HepG2 (cell line): Measurements from ENCODE around the gene RBM3. TPM values are rescaled to one million over a fixed set of nuclear protein-coding genes. Genes with fewer than 3 reads are reported as not detected.

Experiments
- ATAC-seq: fragments of 200-7000 bp; cut with Tn5 transposase; 3 replicates; pipeline ENCODE4 v1.9.1; 2020; ENCODE audit warnings: mild to moderate bottlenecking, moderate library complexity
- BruUV-seq: library from RNA; stranded (reverse); fragments of 400-500 nt; replicated peaks from 2 replicates; lab custom pipeline; 2021; lab: Mats Ljungman, UMichigan
- CTCF ChIA-PET: fragments of 300-600 bp; formaldehyde crosslinking; extraction: SDS; loops from one replicate; lab custom pipeline; 2021; ENCODE audit warnings: low total read pairs, inconsistent platforms, low intra/inter-chr PET ratio; lab: Yijun Ruan, JAX
- POLR2A ChIA-PET: fragments of 350-600 bp; sonication (Branson Sonifier 250); formaldehyde crosslinking; loops from one replicate; lab custom pipeline; 2020; ENCODE audit warnings: antibody characterized with exemption, inconsistent platforms; lab: Yijun Ruan, JAX
- DNase-seq: peaks from one replicate; pipeline ENCODE4 v3.0.0-alpha.2; 2015; ENCODE audit warnings: low spot score
- FAIRE-seq: peaks from 3 replicates; lab custom pipeline; 2011; peaks lifted over from hg19 to GRCh38; lab: Jason Lieb, UNC
- H2AFZ ChIP-seq: one replicate; pipeline ENCODE4 v1.6.1; 2011; ENCODE audit warnings: low read length, inconsistent platforms
- H3K27ac ChIP-seq: fragments of 300-600 bp; 3 replicates; pipeline ENCODE4 v1.8.0; 2011; ENCODE audit warnings: mixed run types, mild to moderate bottlenecking, mixed read lengths, low read length, inconsistent platforms; ENCODE audit not compliant: insufficient read depth; ENCODE audit errors: extremely low read length
- H3K27me3 ChIP-seq, 2 experiments: fragments of 200-600 bp in 1 of 2; 2 replicates in 1 of 2; 3 replicates in 1 of 2; pipeline versions ENCODE4 v1.6.0 to v1.8.0; 2011; ENCODE audit warnings: low read length in 2 of 2, mild to moderate bottlenecking in 2 of 2, moderate library complexity in 2 of 2, inconsistent platforms in 1 of 2; ENCODE audit not compliant: insufficient read depth in 2 of 2, control insufficient read depth in 1 of 2
- H3K36me3 ChIP-seq, 2 experiments: fragments of 200-600 bp in 1 of 2; replicated peaks in 1 of 2; 2 replicates in 1 of 2; 3 replicates in 1 of 2; pipeline versions ENCODE4 v1.5.1 to v1.8.0; 2011; ENCODE audit warnings: low read length in 2 of 2, inconsistent platforms in 1 of 2; ENCODE audit not compliant: insufficient read depth in 2 of 2, control insufficient read depth in 1 of 2
- H3K4me1 ChIP-seq: 2 replicates; pipeline ENCODE4 v1.5.1; 2012; ENCODE audit warnings: low read length, inconsistent platforms; ENCODE audit not compliant: insufficient read depth
- H3K4me2 ChIP-seq: 2 replicates; pipeline ENCODE4 v1.6.0; 2011; ENCODE audit warnings: low read depth, low read length, inconsistent platforms
- H3K4me3 ChIP-seq, 3 experiments: fragments of 200-600 bp in 1 of 3; sonication (generic), shearing (Covaris generic) in 1 of 3; replicated peaks in 1 of 3; 2 replicates each; pipeline ENCODE4 v1.5.1; 2011 to 2016; ENCODE audit warnings: low read length in 3 of 3, inconsistent platforms in 2 of 3, low read depth in 2 of 3, mild to moderate bottlenecking in 2 of 3, control low read depth in 1 of 3, mixed read lengths in 1 of 3; ENCODE audit not compliant: insufficient read depth in 1 of 3
- H3K79me2 ChIP-seq: one replicate; pipeline ENCODE4 v1.6.1; 2011; ENCODE audit warnings: low read length, inconsistent platforms; ENCODE audit not compliant: insufficient read depth
- H3K9ac ChIP-seq: 2 replicates; pipeline ENCODE4 v1.6.0; 2011; ENCODE audit warnings: mild to moderate bottlenecking, low read depth, low read length, inconsistent platforms; ENCODE audit not compliant: insufficient read depth
- H3K9me3 ChIP-seq: 2 replicates; pipeline ENCODE4 v1.5.1; 2012; ENCODE audit warnings: mild to moderate bottlenecking, low read length
- H4K20me1 ChIP-seq: 2 replicates; pipeline ENCODE4 v1.6.0; 2011; ENCODE audit warnings: inconsistent platforms, mild to moderate bottlenecking, low read length, moderate library complexity; ENCODE audit not compliant: insufficient read depth
- ADNP ChIP-seq: sonication (generic); formaldehyde crosslinking; IDR thresholded peaks from 2 replicates; pipeline ENCODE4 v1.4.0; 2020; ENCODE audit warnings: missing genetic modification reagents
- CCDC6 ChIP-seq: sonication (generic); formaldehyde crosslinking; IDR thresholded peaks from 2 replicates; pipeline ENCODE4 v1.8.1; 2022; ENCODE audit warnings: mild to moderate bottlenecking, missing genetic modification reagents, moderate library complexity
- DDIT3 ChIP-seq: sonication (generic); formaldehyde crosslinking; IDR thresholded peaks from 2 replicates; pipeline ENCODE4 v1.4.0; 2020; ENCODE audit warnings: mild to moderate bottlenecking, missing genetic modification reagents
- EEA1 ChIP-seq: sonication (generic); formaldehyde crosslinking; IDR thresholded peaks from 2 replicates; pipeline ENCODE4 v1.5.1; 2020; ENCODE audit warnings: mild to moderate bottlenecking, missing genetic modification reagents, borderline replicate concordance
- GABPB1 ChIP-seq: IDR thresholded peaks from 2 replicates; pipeline ENCODE4 v1.6.1; 2016; ENCODE audit warnings: mild to moderate bottlenecking, missing genetic modification reagents, moderate library complexity, missing compliant biosample characterization
- HMG20A ChIP-seq: IDR thresholded peaks from 2 replicates; pipeline ENCODE4 v1.6.1; 2016; ENCODE audit warnings: borderline replicate concordance
- HOXA9 ChIP-seq: sonication (generic); formaldehyde crosslinking; IDR thresholded peaks from 2 replicates; pipeline ENCODE4 v1.8.1; 2022; ENCODE audit warnings: missing genetic modification reagents, mild to moderate bottlenecking, moderate library complexity, borderline replicate concordance
- KLF12 ChIP-seq: sonication (generic); formaldehyde crosslinking; IDR thresholded peaks from 2 replicates; pipeline ENCODE4 v1.4.0; 2020; ENCODE audit warnings: missing genetic modification reagents, borderline replicate concordance
- NONO ChIP-seq, 2 experiments: fragments of 450-650 bp in 1 of 2; sonication (generic) in 1 of 2; formaldehyde crosslinking in 1 of 2; IDR thresholded peaks in 1 of 2; conservative IDR thresholded peaks in 1 of 2; 2 replicates each; pipeline versions ENCODE4 v1.6.1 to v1.8.0; 2017 to 2022; ENCODE audit warnings: mild to moderate bottlenecking in 1 of 2, missing genetic modification reagents in 1 of 2, moderate library complexity in 1 of 2
- PITX1 ChIP-seq: sonication (generic); formaldehyde crosslinking; IDR thresholded peaks from 2 replicates; pipeline ENCODE4 v1.5.1; 2020; ENCODE audit warnings: mild to moderate bottlenecking, missing genetic modification reagents
- POLR2AphosphoS2 ChIP-seq: IDR thresholded peaks from 2 replicates; pipeline ENCODE4 v1.6.1; 2011; ENCODE audit warnings: low read depth, low read length, improper control_type of control experiment
- PRMT3 ChIP-seq: sonication (generic); formaldehyde crosslinking; IDR thresholded peaks from 2 replicates; pipeline ENCODE4 v1.8.1; 2022; ENCODE audit warnings: low read depth, mild to moderate bottlenecking, moderate library complexity, missing genetic modification reagents, borderline replicate concordance
- RBFOX2 ChIP-seq: fragments of 200-400 bp; formaldehyde crosslinking; IDR thresholded peaks from 2 replicates; pipeline ENCODE4 v1.6.1; 2017; ENCODE audit warnings: low read depth, mild to moderate bottlenecking, low read length
- RFXAP ChIP-seq: sonication (generic); formaldehyde crosslinking; IDR thresholded peaks from 2 replicates; pipeline ENCODE4 v1.4.0; 2020; ENCODE audit warnings: missing genetic modification reagents, borderline replicate concordance
- ZBTB1 ChIP-seq: sonication (generic); formaldehyde crosslinking; IDR thresholded peaks from 2 replicates; pipeline ENCODE4 v1.4.0; 2020; ENCODE audit warnings: missing genetic modification reagents, borderline replicate concordance
- ZFAT ChIP-seq: sonication (generic); formaldehyde crosslinking; conservative IDR thresholded peaks from 2 replicates; pipeline ENCODE4 v1.8.1; 2023; ENCODE audit warnings: missing genetic modification reagents, inconsistent platforms
- ZNF563 ChIP-seq: sonication (generic); formaldehyde crosslinking; IDR thresholded peaks from 2 replicates; pipeline ENCODE4 v1.8.0; 2022; ENCODE audit warnings: mild to moderate bottlenecking, moderate library complexity, missing genetic modification reagents
- ZNF615 ChIP-seq: sonication (generic); formaldehyde crosslinking; IDR thresholded peaks from 2 replicates; pipeline ENCODE4 v1.5.0; 2020; ENCODE audit warnings: mild to moderate bottlenecking, missing genetic modification reagents, borderline replicate concordance
- ZNF766 ChIP-seq: sonication (generic); formaldehyde crosslinking; IDR thresholded peaks from 2 replicates; pipeline ENCODE4 v1.5.0; 2020; ENCODE audit warnings: missing genetic modification reagents, borderline replicate concordance
- ZNF773 ChIP-seq: sonication (generic); formaldehyde crosslinking; IDR thresholded peaks from 2 replicates; pipeline ENCODE4 v1.4.0; 2020; ENCODE audit warnings: missing genetic modification reagents, borderline replicate concordance
- ZSCAN21 ChIP-seq: sonication (generic); formaldehyde crosslinking; IDR thresholded peaks from 2 replicates; pipeline ENCODE4 v1.8.0; 2022; ENCODE audit warnings: mild to moderate bottlenecking, missing genetic modification reagents, moderate library complexity, borderline replicate concordance
- WGBS: methylation state at CpG from one replicate; pipeline ENCODE4 v1.1.6; 2017; ENCODE audit warnings: low lambda C conversion rate; 5-methylcytosine and 5-hydroxymethylcytosine counted together
- in situ Hi-C: cut with HindIII; loops from 2 replicates; pipeline ENCODE4 v1.10.0; 2017; ENCODE audit warnings: low pct_unique_long_range_greater_than_20kb; ENCODE audit not compliant: extremely low pct_ligation_motif_present
- intact Hi-C: fragments of 100-400 bp; cut with micrococcal nuclease; formaldehyde crosslinking; loops from one replicate; pipeline ENCODE4 v1.10.0; 2022; ENCODE audit not compliant: unreplicated experiment
- polyA plus RNA-seq, 8 experiments: library from polyadenylated mRNA; depleted of rRNA in 3 of 8; stranded (reverse) in 7 of 8; unstranded in 1 of 8; fragments of >200 nt; fragmentation: Illumina TruSeq in 4 of 8; extraction: Trizol in 4 of 8; gene quantifications; 2 replicates each; pipeline versions ENCODE4 v1.2.1 to v1.2.3, GENCODE V29; 2011 to 2016; ENCODE audit warnings: low read depth in 4 of 8, missing spikeins in 1 of 8, mixed read lengths in 1 of 8; ENCODE audit not compliant: insufficient read depth in 1 of 8
- total RNA-seq, 5 experiments: library from RNA; depleted of rRNA; stranded (reverse); fragments of >200 nt; fragmentation: Illumina TruSeq; extraction: Trizol; gene quantifications; 2 replicates each; pipeline ENCODE4 v1.2.3, GENCODE V29; 2016; ENCODE audit warnings: low read depth in 1 of 5

RBM3 gene
- total and polyA plus RNA-seq, 2 of the 13 experiments (the other 11 are each of a cell fraction or from before 2014, with no cell fraction given): 123 to 182 TPM

GRCh38 chrX:48599341-48599740, 25.1 kb downstream of the RBM3 start (continued):
- TF ChIP-seq ZSCAN21: no peak
- TF ChIP-seq ZFAT: no peak
- no peak for TF ChIP-seq KLF12 (CRISPR knock-in tag)
- no peak for TF ChIP-seq PRMT3
- no peak for TF ChIP-seq ZNF563
- no peak for TF ChIP-seq NONO (IDR thresholded peaks at IDR 0.05)
- no peak for TF ChIP-seq NONO (CRISPR knock-in tag; conservative IDR thresholded peaks at IDR 0.05)

GRCh38 chrX:48600226-48600625, 25.9 kb downstream of the RBM3 start:
- Histone ChIP-seq H3K9me3 (no peaks in the 10 kb centered on the region), H3K4me2 (no peak overlapping the region), H2AFZ (no peak overlapping the region), H3K4me1 (peaks cover 17% of the 10 kb centered on the region), H3K79me2 (no peaks in the 10 kb centered on the region), H3K36me3 (peaks cover 2 to 5% of the 10 kb centered on the region in 2 experiments; a peak in 3 of 5 replicates), H3K27me3 (no peaks in the 10 kb centered on the region), H3K9ac (no peak overlapping the region), H3K4me3 (no peak overlapping the region), H3K27ac (no peak overlapping the region), H4K20me1 (no peaks in the 10 kb centered on the region)
- DNase-seq: no peak
- in situ Hi-C loops (no loop called here), intact Hi-C loops (no loop called here)
- 98% methylated on average over 9 of the region's 19 CpGs for WGBS
- no peak for FAIRE-seq
- no TSS peak for BruUV-seq
- TF ChIP-seq EEA1 (CRISPR knock-in tag) (no peak), GABPB1 (CRISPR knock-in tag) (no peak), HMG20A (no peak), ADNP (CRISPR knock-in tag) (no peak), DDIT3 (no peak), RFXAP (no peak), ZNF773 (CRISPR knock-in tag) (no peak), ZNF615 (CRISPR knock-in tag) (no peak), ZBTB1 (CRISPR knock-in tag) (no peak), CCDC6 (CRISPR knock-in tag) (no peak), ZNF766 (CRISPR knock-in tag) (no peak), PITX1 (CRISPR knock-in tag) (no peak), POLR2AphosphoS2 (no peak), RBFOX2 (no peak), HOXA9 (CRISPR knock-in tag) (no peak)
- CTCF ChIA-PET: no interaction called here
- POLR2A ChIA-PET: no interaction called here
- ATAC-seq: no peak
